HG03520 (cell line): ENCODE data around the gene CCSER1.
"Not testable (repeated sequence)": the region's sequence is repeated elsewhere in the genome, so short reads cannot be mapped to it uniquely, and the experiment has no call there.

Source experiments
- ATAC-seq: cut with Tn5 transposase; IDR thresholded peaks from one replicate; pipeline ENCODE4 v1.9.1; 2021; ENCODE audit warnings: mild to moderate bottlenecking, moderate library complexity; ENCODE audit not compliant: unreplicated experiment

Gene CCSER1

DNA sequence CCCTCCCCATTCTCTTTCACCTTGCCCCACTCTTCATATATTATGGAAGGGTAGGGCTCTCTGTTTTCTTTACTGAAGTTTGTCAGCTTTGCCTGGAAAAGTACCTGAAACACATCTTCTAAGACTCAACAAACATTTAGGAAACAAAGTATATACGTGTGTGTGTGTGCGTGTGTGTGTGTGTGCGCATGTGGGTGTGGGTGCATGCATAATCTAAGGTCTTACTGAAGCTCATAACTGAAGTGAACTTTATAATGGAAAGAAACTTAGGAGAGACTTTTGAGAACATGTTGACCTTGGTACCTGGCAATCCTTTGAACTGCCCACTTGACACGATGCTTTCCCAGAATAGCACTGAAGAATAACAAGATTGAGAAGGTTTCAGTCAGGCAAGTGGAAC is 1190.2 kb downstream of the CCSER1 start:
- no peak for ATAC-seq

- ATAC-seq = no peak
These were observed 1192.5 kb downstream of the CCSER1 start for GRCh38 chr4:91319556-91320268.

- ATAC-seq = no peak
These were observed 1195.8 kb downstream of the CCSER1 start for GRCh38 chr4:91322961-91323360.

DNA sequence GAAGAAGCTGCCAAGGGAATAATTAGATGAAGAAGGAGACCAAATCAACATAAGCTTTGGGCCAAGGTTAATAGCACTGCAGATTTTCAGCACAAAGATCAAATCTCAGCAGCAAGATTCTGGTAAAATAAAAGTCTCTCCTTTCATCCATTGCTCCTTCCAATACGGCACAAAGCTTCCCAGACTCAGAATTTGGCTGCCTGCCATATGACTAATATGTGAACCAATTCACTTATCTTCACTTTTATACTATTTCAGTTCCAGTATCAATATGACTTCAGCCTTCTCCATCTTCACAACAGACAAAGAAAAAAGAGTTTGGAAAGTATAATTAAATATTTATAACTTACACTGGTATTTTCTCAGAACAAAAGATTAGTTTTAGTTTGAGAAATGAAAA is 1198.3 kb downstream of the CCSER1 start:
- no peak for ATAC-seq

- not testable (repeated sequence) for ATAC-seq
These were observed 1199.0 kb downstream of the CCSER1 start for GRCh38 chr4:91326167-91326566.

- no peak for ATAC-seq
These were observed 1203.5 kb downstream of the CCSER1 start for GRCh38 chr4:91330555-91331137.

DNA sequence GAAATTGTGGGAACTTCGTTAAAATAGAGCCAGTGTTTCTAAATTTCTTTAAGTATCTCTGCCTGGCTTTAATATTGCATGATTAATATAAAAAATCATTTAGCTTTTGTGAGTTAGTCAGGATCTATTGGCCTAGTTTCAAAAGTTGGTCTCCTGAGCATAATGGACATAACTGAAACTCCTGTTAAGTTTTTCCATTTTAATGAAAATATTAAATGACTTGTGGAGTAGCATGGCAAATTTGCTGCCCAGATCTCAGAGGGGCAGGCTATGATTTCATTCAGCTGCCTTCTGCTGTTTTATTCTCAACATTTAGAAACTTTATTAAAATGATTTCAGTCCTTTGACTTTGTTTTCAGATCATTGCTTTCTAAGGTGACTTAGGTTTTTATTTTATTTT is 1213.6 kb downstream of the CCSER1 start:
- no peak for ATAC-seq

DNA sequence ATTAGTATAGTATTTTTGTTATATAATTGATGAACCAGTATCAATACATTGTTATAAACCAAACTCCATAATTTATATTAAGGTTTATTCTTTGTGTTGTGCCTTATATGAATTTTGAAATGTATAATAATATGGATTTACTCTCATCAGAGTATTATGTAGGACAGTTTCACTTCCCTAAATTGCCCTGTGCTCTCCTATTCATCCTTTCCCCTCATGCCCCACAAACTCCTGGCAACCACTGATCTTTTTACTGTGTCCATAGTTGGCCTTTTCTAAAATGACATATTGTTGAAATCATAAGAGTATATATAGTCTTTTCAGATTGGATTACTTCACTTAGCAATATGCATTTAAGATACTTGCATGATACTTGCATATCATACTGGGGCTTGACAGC is 1218.4 kb downstream of the CCSER1 start:
- ATAC-seq = no peak

DNA sequence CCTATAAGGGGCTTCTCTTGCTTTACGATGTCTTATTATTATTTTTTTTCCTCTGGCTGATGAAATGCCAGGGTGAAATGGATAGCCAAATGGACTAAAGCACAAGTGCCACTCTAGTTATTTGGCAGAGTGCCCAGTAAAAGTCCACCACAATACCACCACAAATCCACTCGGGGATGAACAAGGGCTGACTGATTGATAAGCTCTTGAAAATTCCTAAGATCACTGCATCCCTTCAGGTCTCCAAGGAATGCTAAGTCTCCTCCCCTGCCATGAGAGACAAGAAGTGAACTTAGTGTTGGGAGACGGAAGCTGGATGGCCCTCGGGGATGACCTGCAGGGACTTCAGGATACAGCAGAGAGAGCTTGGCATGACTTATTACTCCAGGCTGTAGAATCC is 1229.3 kb downstream of the CCSER1 start:
- not testable (repeated sequence) for ATAC-seq

- peak; percentile 45 for ATAC-seq
These were observed 1230.8 kb downstream of the CCSER1 start for GRCh38 chr4:91358016-91358415.

DNA sequence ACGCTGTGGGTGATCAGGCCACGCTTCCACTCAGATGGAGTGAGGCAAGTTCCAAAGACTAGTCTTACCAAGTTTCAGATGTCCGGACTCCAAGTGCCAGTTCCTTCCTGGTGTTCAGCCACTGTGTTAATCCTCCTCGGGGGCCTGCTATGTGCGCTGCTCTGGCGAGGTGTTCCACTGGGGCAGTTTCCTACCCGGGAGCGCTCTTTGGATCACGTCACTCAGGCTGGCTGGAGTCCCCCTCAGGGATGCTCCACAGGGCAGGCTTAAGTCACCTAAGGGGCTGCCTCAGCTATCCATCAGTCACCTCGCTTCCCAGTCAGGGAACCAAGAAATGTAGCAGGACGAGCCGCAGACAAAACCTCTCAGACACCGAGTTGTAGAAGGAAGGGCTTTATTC is 1231.4 kb downstream of the CCSER1 start:
- ATAC-seq = not testable (repeated sequence)

- ATAC-seq = no peak
These were observed 1232.1 kb downstream of the CCSER1 start for GRCh38 chr4:91359041-91360031.

DNA sequence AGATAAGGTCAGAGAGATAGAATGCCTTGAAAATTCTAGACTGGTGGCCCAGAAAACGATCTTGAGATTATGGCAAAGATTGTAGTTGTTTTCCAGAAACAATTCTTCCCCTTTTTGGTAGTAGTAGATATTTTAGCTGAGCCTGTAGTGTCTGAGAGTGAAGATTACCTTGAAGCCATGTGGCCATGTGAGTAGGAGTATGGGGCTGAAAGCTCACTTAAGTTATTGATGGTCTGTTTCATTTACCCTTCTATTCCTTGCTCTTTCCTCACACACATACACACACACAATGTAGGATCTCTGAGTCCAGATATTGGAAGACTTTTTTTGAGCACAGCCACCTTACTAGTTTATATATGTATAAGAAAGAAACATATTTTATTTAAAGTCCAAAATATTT is 1234.9 kb downstream of the CCSER1 start:
- no peak for ATAC-seq

GRCh38 chr4:91366554-91366953 is 1239.4 kb downstream of the CCSER1 start:
- ATAC-seq = no peak

DNA sequence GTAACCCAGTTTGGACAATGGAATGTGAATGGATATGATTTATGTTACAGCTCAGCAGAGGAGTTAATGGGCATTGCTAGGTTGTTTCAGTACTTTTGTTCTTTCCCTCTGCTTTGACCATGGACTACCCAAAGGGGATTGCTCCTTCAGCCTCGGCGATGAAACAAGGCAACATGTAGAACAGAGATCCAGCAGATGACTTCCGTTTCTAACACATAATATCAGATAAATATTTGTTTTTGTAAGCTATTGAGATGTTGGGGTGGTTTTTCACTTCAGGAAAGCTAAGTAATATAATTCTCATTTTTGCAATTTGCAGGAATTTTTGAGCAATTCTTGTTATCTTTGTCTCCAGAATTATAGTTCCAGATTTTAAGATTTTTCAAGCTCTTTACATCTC is 1241.9 kb downstream of the CCSER1 start:
- no peak for ATAC-seq

GRCh38 chr4:91373546-91373945 is 1246.4 kb downstream of the CCSER1 start:
- ATAC-seq = no peak

GRCh38 chr4:91405431-91405830 is 1278.2 kb downstream of the CCSER1 start:
- ATAC-seq = not testable (repeated sequence)

- no peak for ATAC-seq
These were observed 1294.8 kb downstream of the CCSER1 start for GRCh38 chr4:91422011-91422410.

- no peak for ATAC-seq
These were observed 1299.5 kb downstream of the CCSER1 start for GRCh38 chr4:91426725-91427124.

GRCh38 chr4:91427171-91427570 is 1300.0 kb downstream of the CCSER1 start:
- ATAC-seq = no peak

DNA sequence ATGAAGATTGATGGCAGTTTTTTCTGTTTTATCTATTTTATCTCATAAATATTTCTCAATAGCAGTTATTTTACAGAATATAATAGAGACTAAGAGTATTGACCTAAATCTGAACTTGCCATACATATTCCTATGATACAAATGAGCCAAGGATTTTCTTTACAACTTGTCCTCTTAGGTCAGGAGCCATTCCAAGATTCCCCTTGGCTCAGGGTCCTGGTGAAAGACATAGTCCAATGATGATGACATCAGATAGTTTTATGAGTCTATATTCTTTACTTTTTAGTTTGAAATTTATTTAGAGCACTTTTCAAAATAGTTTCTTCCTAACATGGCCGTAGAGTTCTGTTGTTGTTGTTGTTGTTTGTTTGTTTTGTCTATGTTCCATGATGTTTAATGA is 1307.4 kb downstream of the CCSER1 start:
- no peak for ATAC-seq

- ATAC-seq = no peak
These were observed 1309.4 kb downstream of the CCSER1 start for GRCh38 chr4:91436556-91436955.
